T-helper 1 cell treated with Interleukin-12 subunit alpha and Interleukin-12 subunit beta and Interleukin-4 antibody, amounts not matched to agents 30 ng/mL and 1 ng/mL, for 36 hours (primary cell): ENCODE measurements around the gene EDRF1. TPM values are rescaled to one million over a fixed set of nuclear protein-coding genes. Genes with fewer than 3 reads are reported as not detected.

Source experiments
- intact Hi-C: fragments of 100-400 bp; cut with micrococcal nuclease; formaldehyde crosslinking; loops from one replicate; pipeline ENCODE4 v1.15.1; 2024
- total RNA-seq: library from RNA; stranded (reverse); gene quantifications from 2 replicates; pipeline ENCODE4 v1.2.3, GENCODE V29; 2022

EDRF1 gene
- total RNA-seq, 1 donor from 2014 or later, result 44.7 TPM

GRCh38 chr10:125783957-125784356 is 64.4 kb downstream of the EDRF1 start:
- intact Hi-C loops, result no loop called here

- intact Hi-C loops, result no loop called here
Measured at GRCh38 chr10:125785791-125786190, 66.3 kb downstream of the EDRF1 start.

GRCh38 chr10:125788156-125789034 is 68.9 kb downstream of the EDRF1 start:
- intact Hi-C loops, result no loop called here

GRCh38 chr10:125792342-125793300 is 73.1 kb downstream of the EDRF1 start:
- intact Hi-C loops, result no loop called here

GRCh38 chr10:125795128-125795527 is 75.6 kb downstream of the EDRF1 start:
- intact Hi-C loops, result no loop called here

- intact Hi-C loops, result no loop called here
Measured at GRCh38 chr10:125795637-125796190, 76.2 kb downstream of the EDRF1 start.

- intact Hi-C loops, result no loop called here
Measured at GRCh38 chr10:125797424-125797823, 77.9 kb downstream of the EDRF1 start.

GRCh38 chr10:125797994-125798662 is 78.6 kb downstream of the EDRF1 start:
- intact Hi-C loops, result no loop called here

GRCh38 chr10:125799451-125800182 is 80.1 kb downstream of the EDRF1 start:
- intact Hi-C loops, result no loop called here

GRCh38 chr10:125801574-125801973 is 82.1 kb downstream of the EDRF1 start:
- intact Hi-C loops, result no loop called here

- intact Hi-C loops, result no loop called here
Measured at GRCh38 chr10:125802131-125802530, 82.6 kb downstream of the EDRF1 start.

GRCh38 chr10:125802739-125803138 is 83.2 kb downstream of the EDRF1 start:
- intact Hi-C loops, result no loop called here

GRCh38 chr10:125808047-125808446 is 88.5 kb downstream of the EDRF1 start:
- intact Hi-C loops, result no loop called here

GRCh38 chr10:125811251-125811650 is 91.7 kb downstream of the EDRF1 start:
- intact Hi-C loops, result no loop called here

GRCh38 chr10:125812128-125812750 is 92.7 kb downstream of the EDRF1 start:
- intact Hi-C loops, result no loop called here

Other genes starting within 250 kb of the EDRF1 start
- not detected in 2 replicates for gene TEX36, start 36.5 kb upstream of the EDRF1 start, total RNA-seq
- 0.24 and 0.27 TPM in 2 replicates for gene MMP21, start 56.1 kb downstream of the EDRF1 start, total RNA-seq
- 50.7 and 55.1 TPM in 2 replicates for gene UROS, start 103.5 kb downstream of the EDRF1 start, total RNA-seq
- 66.4 and 72.8 TPM in 2 replicates for gene BCCIP, start 103.8 kb downstream of the EDRF1 start, total RNA-seq
- 9.0 and 11.1 TPM in 2 replicates for gene DHX32, start 161.6 kb downstream of the EDRF1 start, total RNA-seq
- not detected in 2 replicates for gene FANK1, start 176.9 kb downstream of the EDRF1 start, total RNA-seq